Stomach (tissue), 9 donors: Measurements from ENCODE around the gene CENPU. TPM values are rescaled to one million over a fixed set of nuclear protein-coding genes. Genes with fewer than 3 reads are reported as not detected.
"Not testable (repeated sequence)": the region's sequence is repeated elsewhere in the genome, so short reads cannot be mapped to it uniquely, and the experiment has no call there.

Experiments used
- DNase-seq, 2 donors: peaks; one replicate each; pipeline versions ENCODE4 v3.0.0 to v3.0.0-alpha.2; 2013 to 2019
- H3K27ac ChIP-seq, 5 donors: fragments of 200-600 bp in 4 of 5; sonication (generic) in 4 of 5; one replicate each; pipeline ENCODE4 v1.5.1; 2013 to 2019; ENCODE audit warnings: mild to moderate bottlenecking in 1 of 5, moderate library complexity in 1 of 5
- H3K27me3 ChIP-seq, 3 donors: fragments of 200-600 bp; sonication (generic); one replicate each; pipeline ENCODE4 v1.5.1; 2017 to 2019; ENCODE audit warnings: mixed run types in 1 of 3
- H3K36me3 ChIP-seq, 4 donors: fragments of 200-600 bp; sonication (generic); 1 replicate in 3 of 4; 2 replicates in 1 of 4; pipeline ENCODE4 v1.5.1; 2016 to 2019
- H3K4me1 ChIP-seq, 4 donors: fragments of 200-600 bp; sonication (generic); one replicate each; pipeline ENCODE4 v1.5.1; 2016 to 2019
- H3K4me3 ChIP-seq, 4 donors: fragments of 200-600 bp; sonication (generic) in 3 of 4; one replicate each; pipeline ENCODE4 v1.5.1; 2016 to 2019; ENCODE audit warnings: mild to moderate bottlenecking in 1 of 4
- H3K9me3 ChIP-seq, 4 donors: fragments of 200-600 bp; sonication (generic); one replicate each; pipeline ENCODE4 v1.5.1; 2016 to 2019
- EP300 ChIP-seq: sonication (generic); formaldehyde crosslinking; IDR thresholded peaks from one replicate; pipeline ENCODE4 v1.6.1; 2017; ENCODE audit warnings: antibody characterized with exemption
- POLR2A ChIP-seq, 4 donors: fragments of 450-650 bp; IDR thresholded peaks; one replicate each; pipeline ENCODE4 v1.6.1; 2016; ENCODE audit warnings: antibody characterized with exemption in 4 of 4, control low read depth in 2 of 4, mild to moderate bottlenecking in 1 of 4, moderate library complexity in 1 of 4
- POLR2AphosphoS5 ChIP-seq, 3 donors: sonication (generic); formaldehyde crosslinking; IDR thresholded peaks; one replicate each; pipeline ENCODE4 v1.6.1; 2016; ENCODE audit warnings: antibody characterized with exemption in 3 of 3
- WGBS, 5 donors: extraction: QIAGEN DNeasy Blood & Tissue Kit in 3 of 5; methylation state at CpG; one replicate each; pipeline versions ENCODE4 v1.1.5 to v1.1.7; 2013 to 2018; 5-methylcytosine and 5-hydroxymethylcytosine counted together
- intact Hi-C: fragments of 100-400 bp; cut with DNase I; formaldehyde crosslinking; loops from one replicate; pipeline ENCODE4 v1.15.1; 2023; ENCODE audit warnings: low total_unique reads
- polyA plus RNA-seq, 3 donors: library from polyadenylated mRNA; stranded (reverse); fragments of 200-250 nt; gene quantifications; one replicate each; pipeline ENCODE4 v1.2.3, GENCODE V29; 2013
- total RNA-seq, 5 donors: library from RNA; depleted of rRNA; stranded (reverse); fragments of >200 nt; gene quantifications; one replicate each; pipeline versions ENCODE4 v1.1.0 to v1.2.3, GENCODE V29; 2014 to 2016
- TF ChIP-seq, protein P1 (sequence below), 7 experiments: fragments of 450-650 bp in 4 of 7; fragments of 200-600 bp in 3 of 7; sonication (generic) in 3 of 7; IDR thresholded peaks; one replicate each; pipeline ENCODE4 v1.5.1; 2016 to 2019; ENCODE audit warnings: antibody characterized with exemption in 7 of 7, control low read depth in 2 of 7, mild to moderate bottlenecking in 1 of 7
- donor health status: healthy with polysubstance abuse.
- donor health status: Bipolar disorder and iron deficiency.
- donor health status: healthy.

Gene CENPU
- total and polyA plus RNA-seq, 8 donors = 4.1 to 17.8 (median 6.7) TPM

DNA sequence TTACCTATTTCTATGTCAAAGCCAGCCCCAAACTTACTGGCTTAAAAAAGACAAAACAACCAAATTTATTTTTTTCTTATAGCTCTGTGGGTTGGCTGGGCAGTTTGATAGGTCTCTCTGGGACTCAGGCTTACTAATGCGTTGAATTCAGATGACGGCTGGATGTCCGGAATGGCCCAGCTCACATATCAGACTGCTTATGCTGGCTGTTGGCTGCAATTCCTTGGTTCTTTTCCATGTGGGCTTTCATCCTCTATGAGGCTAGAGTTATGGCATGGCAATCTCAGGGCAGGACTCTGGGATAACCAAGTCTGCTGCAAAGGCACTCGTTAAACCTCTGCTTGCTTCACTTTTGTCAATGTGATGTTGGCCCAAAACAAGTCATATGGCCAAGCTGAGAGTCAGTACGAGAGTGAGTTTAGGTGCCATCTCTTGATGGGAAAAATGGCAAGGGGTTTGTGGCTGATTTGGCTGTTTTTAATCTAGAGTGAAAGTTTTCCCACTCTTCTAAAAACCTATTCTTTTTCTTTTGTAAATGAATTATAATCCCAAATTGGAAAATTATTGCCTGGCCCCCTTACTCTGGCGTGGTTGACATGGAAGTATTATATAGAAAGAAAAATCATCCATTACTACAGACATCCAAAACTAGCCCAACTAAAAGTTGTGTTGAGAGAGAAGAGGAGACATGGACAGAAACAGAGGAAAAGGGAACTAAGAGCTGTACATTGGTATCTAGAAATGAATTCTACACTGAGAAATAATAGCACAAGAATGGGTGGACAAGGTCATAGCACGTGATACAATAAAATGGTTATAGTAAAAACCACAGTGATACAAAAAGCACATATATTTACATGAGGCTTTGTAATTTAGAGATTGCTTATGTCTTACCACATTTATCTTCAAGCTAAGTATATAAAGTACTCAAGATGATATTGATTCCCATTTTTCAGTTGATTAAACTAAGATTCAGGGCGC, 77.7 kb downstream of the CENPU start:
- WGBS, 5 donors = 93 to 97% (median 95%) methylated on average over 8 of the region's 8 CpGs
- Histone ChIP-seq H3K4me3 (no peak overlapping the region), H3K27ac (no peak overlapping the region), H3K36me3 (peaks cover 3 to 49% (median 24%) of the 10 kb centered on the region in 4 donors), H3K27me3 (no peaks in the 10 kb centered on the region), H3K4me1 (peaks cover 0 to 10% (median 2%) of the 10 kb centered on the region in 4 donors), H3K9me3 (no peaks in the 10 kb centered on the region)
- intact Hi-C loops = no loop called here
- TF ChIP-seq POLR2A (IDR thresholded peaks at IDR 0.05) (no peak), EP300 (no peak), POLR2AphosphoS5 (IDR thresholded peaks at IDR 0.05) (no peak)
- TF ChIP-seq, protein P1, sequence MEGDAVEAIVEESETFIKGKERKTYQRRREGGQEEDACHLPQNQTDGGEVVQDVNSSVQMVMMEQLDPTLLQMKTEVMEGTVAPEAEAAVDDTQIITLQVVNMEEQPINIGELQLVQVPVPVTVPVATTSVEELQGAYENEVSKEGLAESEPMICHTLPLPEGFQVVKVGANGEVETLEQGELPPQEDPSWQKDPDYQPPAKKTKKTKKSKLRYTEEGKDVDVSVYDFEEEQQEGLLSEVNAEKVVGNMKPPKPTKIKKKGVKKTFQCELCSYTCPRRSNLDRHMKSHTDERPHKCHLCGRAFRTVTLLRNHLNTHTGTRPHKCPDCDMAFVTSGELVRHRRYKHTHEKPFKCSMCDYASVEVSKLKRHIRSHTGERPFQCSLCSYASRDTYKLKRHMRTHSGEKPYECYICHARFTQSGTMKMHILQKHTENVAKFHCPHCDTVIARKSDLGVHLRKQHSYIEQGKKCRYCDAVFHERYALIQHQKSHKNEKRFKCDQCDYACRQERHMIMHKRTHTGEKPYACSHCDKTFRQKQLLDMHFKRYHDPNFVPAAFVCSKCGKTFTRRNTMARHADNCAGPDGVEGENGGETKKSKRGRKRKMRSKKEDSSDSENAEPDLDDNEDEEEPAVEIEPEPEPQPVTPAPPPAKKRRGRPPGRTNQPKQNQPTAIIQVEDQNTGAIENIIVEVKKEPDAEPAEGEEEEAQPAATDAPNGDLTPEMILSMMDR (IDR thresholded peaks at IDR 0.05) = no peak
- no peak for DNase-seq

DNA sequence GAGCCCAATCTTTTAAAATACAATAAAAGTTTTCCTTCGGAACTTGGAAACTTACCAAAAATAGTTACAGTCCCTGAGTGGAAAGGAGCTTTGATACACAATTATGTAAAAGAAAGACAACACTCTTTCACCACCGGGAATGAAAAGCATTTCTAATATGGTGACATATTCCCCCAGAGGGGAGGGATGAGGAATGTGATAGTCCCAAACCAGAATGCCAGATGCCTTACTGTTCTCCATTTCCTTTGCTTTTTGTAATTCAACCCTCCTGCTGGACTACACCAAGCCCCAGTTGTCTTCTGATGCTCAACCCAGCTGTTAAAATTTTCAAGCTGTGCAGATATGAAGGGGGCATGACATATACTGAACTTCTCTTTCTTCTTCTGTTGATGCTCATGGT, 80.2 kb downstream of the CENPU start:
- H3K27me3 ChIP-seq = no peaks in the 10 kb centered on the region
- H3K4me3 ChIP-seq = no peak overlapping the region
- H3K27ac ChIP-seq = no peak overlapping the region
- TF ChIP-seq, protein P1 (IDR thresholded peaks at IDR 0.05) = no peak
- no peak for TF ChIP-seq POLR2AphosphoS5 (IDR thresholded peaks at IDR 0.05)
- no peak for TF ChIP-seq EP300
- TF ChIP-seq POLR2A (IDR thresholded peaks at IDR 0.05) = no peak
- intact Hi-C loops = no loop called here
- DNase-seq = no peak
- peaks cover 7 to 22% (median 12%) of the 10 kb centered on the region in 4 donors for H3K4me1 ChIP-seq
- no peaks in the 10 kb centered on the region for H3K9me3 ChIP-seq
- peaks cover 0 to 26% (median 5%) of the 10 kb centered on the region in 4 donors for H3K36me3 ChIP-seq
- WGBS, 5 donors = 20 to 34% (median 32%) methylated on average over 2 of the region's 2 CpGs

DNA sequence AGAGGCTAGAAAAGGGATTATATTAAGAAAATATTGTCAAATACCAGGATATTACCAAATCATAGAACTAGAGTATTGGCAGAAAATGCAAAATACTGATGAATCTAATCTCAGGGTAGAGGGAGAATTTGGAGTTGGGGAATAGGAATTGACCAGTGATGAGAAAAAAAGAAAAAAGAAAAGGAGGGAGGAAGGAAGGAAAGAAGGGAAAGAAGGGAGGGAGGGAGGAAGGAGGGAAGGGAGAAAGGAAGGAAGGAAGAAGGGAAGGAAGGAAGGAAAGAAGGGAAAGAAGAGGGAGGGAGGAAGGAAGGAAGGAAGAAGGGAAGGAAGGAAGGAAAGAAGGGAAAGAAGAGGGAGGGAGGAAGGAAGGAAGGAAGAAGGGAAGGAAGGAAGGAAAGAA, 81.2 kb downstream of the CENPU start:
- H3K4me1 ChIP-seq = peaks cover 14 to 30% (median 18%) of the 10 kb centered on the region in 4 donors
- DNase-seq, intact Hi-C loops, H3K27me3 ChIP-seq, H3K27ac ChIP-seq, H3K4me3 ChIP-seq, H3K9me3 ChIP-seq: not testable (repeated sequence)
- peaks cover 0 to 19% (median 5%) of the 10 kb centered on the region in 4 donors for H3K36me3 ChIP-seq

DNA sequence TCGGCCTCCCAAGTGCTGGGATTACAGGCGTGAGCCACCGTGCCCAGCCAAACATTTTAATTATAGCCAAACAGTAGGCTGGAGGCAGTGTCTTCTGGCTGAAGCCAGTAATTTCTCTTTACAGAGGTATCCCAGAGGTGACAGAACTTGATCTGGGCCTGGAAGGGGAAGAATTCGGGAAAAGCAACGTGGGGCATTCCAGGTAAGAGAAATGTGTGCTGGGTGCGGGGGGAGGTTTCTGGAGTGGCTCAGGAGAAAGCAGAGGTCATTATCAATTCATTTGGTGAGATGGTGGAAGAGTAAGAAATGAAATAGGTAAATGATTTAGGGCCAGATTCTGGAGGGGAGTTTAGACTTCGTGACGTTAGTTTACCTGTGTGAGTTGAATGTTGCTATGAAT, 82.0 kb downstream of the CENPU start:
- no peaks in the 10 kb centered on the region for H3K27me3 ChIP-seq
- H3K36me3 ChIP-seq = peaks cover 0 to 11% (median 2%) of the 10 kb centered on the region in 4 donors
- H3K4me1 ChIP-seq = peaks cover 22 to 38% (median 26%) of the 10 kb centered on the region in 4 donors
- intact Hi-C loops = no loop called here
- 92 to 98% (median 94%) methylated on average over 8 of the region's 8 CpGs for WGBS, 5 donors
- DNase-seq = no peak
- H3K4me3 ChIP-seq = no peak overlapping the region
- TF ChIP-seq POLR2A (IDR thresholded peaks at IDR 0.05) (no peak), POLR2AphosphoS5 (IDR thresholded peaks at IDR 0.05) (no peak), EP300 (no peak)
- TF ChIP-seq, protein P1 (IDR thresholded peaks at IDR 0.05) = no peak
- no peaks in the 10 kb centered on the region for H3K9me3 ChIP-seq
- no peak overlapping the region for H3K27ac ChIP-seq
